Skin of body (tissue), 2 donors: ENCODE data around the gene KBTBD6. TPM values are rescaled to one million over a fixed set of nuclear protein-coding genes. Genes with fewer than 3 reads are reported as not detected.
A peak's percentile ranks its signal among the peaks of the same experiment; 100 is the strongest.
"Not testable (repeated sequence)": the region's sequence is repeated elsewhere in the genome, so short reads cannot be mapped to it uniquely, and the experiment has no call there.

Experiments
- DNase-seq: peaks from one replicate; lab custom pipeline; 2025; lab: John Stamatoyannopoulos, UW
- total RNA-seq: library from RNA; depleted of rRNA; stranded (reverse); fragments of >200 nt; gene quantifications from one replicate; pipeline ENCODE4 v1.2.3, GENCODE V29; 2014

The KBTBD6 gene, protein sequence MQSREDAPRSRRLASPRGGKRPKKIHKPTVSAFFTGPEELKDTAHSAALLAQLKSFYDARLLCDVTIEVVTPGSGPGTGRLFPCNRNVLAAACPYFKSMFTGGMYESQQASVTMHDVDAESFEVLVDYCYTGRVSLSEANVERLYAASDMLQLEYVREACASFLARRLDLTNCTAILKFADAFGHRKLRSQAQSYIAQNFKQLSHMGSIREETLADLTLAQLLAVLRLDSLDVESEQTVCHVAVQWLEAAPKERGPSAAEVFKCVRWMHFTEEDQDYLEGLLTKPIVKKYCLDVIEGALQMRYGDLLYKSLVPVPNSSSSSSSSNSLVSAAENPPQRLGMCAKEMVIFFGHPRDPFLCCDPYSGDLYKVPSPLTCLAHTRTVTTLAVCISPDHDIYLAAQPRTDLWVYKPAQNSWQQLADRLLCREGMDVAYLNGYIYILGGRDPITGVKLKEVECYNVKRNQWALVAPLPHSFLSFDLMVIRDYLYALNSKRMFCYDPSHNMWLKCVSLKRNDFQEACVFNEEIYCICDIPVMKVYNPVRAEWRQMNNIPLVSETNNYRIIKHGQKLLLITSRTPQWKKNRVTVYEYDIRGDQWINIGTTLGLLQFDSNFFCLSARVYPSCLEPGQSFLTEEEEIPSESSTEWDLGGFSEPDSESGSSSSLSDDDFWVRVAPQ
- 12.5 TPM for total RNA-seq

DNA sequence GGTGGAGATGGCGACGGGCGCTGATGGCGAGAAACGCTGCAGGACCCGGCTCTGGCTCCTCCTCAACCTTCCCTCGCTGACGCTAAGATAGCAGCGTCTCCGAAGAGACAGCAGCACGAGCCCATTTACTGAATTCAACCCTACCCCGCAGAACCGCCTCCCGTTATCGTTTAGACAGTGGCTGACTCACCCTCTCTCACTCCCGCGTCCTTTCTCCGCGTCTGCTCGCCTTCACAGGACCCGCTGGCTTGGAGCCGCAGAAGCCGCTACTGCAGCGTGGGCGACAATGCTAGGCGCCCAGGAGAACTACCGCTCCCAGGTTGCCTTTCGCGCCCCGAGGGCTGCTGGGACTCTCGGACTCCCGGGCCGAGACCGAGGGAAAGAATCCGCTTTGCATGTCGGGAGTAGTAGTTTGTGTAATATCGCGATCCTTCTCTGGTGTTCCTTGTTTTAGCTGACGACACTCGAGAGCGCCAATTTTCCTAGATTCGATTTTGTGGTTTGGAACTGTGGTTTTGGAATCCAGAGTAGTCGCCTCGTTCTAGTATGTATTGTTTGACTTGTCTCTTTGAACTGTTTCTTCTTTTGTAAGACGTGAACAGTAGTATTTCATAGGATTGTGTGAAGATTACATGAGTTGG is at the start of gene KBTBD6:
Gene KBTBD6, minus strand, starts transcription at position 291 of the 641 bp plus-strand sequence. CDS start 291 bp downstream, outside the sequence.
- peak; percentile 99 for DNase-seq

DNA sequence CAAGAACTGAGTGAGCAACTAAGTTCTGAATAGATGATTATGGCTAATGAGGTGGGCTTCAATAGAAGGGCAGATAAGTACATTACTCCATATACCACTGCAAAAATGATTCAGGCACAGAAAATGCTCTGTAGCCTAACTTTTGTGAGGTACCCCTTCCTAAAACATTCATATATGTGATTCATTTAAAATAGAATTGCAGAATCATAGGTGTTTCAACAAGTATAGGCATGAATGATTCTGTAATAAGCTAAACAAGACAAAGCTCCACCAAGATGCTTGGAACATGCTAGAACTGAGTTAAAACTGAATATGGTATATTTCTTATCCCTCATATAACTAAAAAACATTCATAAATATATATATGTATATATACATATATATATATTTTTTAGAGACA is 49.6 kb upstream of the KBTBD6 start:
- DNase-seq, result no peak

- no peak for DNase-seq
Observed at GRCh38 chr13:41179593-41180250, 47.1 kb upstream of the KBTBD6 start.

DNA sequence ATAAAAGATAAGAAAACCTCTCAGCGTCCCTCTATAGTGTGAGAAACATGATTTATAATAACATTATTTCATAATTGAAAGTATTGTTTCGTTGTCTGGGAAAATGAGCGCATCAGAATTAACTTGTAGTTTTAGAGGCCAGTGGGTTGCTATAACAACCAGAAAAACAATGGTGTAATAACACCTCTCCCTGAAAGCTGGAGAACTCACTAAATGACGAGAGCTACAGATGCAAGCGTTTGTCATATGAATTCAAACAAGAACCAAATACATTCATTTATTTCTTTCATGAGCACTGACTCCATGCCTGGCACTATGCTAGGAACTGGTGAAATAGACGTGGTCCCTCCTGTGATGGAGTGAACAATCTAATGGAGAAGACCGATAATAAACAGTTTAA is 45.4 kb upstream of the KBTBD6 start:
- no peak for DNase-seq

- no peak for DNase-seq
Observed at GRCh38 chr13:41177616-41178015, 45.0 kb upstream of the KBTBD6 start.

DNA sequence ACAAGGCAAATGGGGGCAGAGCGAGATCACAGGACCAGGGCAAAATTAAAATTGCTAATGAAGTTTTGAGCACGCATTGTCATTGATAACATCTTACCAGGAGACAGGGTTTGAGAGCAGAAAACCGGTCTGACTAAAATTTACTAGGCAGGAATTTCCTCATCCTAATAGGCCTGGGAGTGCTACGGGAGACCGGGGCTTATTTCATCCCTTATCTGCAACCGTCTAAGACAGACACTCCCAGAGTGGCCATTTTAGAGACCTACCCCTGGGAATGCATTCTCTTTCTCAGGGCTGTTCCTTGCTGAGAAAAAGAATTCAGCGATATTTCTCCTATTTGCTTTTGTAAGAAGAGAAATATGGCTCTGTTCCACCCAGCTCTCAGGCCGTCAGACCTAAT is 43.0 kb upstream of the KBTBD6 start:
- DNase-seq, result not testable (repeated sequence)

DNA sequence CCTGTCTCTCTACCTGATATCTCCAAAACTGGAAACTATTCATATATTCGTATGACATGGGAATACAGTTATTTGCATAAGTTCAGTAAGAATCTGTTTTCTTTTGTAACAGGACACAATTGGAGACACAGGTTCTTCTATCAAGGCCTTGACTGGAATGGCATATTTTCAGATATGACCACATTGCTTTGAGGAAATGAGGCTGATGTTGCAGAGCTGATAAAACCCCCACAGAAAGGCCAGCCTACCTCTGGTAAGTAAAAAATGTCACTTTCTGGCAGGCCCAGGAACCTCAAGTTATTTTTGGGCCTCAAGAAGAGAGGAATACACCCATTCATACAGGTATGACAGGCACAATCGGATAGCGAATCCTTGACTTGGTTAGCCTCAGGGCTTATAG is 29.5 kb upstream of the KBTBD6 start:
- DNase-seq, result no peak

DNA sequence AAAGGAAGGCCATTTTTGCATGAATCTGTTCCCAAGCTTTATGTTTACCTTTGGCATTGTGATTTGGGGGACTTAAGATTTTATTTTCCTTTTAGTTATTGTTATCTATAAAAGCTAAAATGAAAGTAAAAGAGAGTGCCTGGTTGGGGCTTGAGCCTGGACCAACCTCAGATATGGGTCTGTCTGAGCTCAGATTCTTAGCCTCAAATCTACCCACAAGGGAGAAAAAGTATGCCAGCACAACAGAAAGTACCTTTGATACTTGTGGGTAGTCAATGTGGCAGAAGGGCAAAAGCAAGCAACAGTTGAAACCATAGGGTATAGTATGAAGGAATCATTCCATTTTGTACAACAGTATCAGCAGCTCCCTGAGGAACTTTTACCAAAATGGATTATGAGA is 26.6 kb upstream of the KBTBD6 start:
- DNase-seq, result no peak

DNA sequence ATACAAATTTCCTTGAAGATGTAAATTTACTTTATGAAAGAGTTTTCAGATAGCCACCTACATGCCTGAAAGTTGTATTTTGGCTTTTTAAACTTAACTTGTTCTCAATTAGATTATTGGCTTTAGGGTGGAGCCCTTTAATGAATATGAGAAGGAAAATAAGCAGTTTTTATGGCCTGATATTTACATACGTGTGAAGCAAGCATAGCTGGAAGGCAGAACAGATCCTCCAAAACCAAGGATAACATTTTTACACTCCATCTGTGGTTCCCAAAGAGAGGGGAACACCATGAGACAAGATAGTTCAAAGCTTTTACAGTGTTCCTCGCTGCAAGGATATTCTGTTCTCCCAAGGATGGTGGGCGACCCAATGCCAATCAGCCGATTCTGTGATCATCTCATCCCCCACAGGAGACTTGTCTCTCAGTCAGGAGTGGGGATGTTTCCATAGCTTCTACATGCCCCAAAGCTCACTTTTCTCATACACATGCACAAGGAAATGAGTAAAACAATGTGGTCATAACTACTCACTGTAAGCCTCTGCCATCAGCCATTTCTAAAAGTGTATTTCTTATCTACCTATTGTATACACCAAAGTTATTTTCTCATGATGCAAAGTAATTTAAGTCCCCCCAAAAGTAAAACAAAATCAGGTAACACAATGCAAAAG is 24.6 kb upstream of the KBTBD6 start:
- DNase-seq, result no peak

DNA sequence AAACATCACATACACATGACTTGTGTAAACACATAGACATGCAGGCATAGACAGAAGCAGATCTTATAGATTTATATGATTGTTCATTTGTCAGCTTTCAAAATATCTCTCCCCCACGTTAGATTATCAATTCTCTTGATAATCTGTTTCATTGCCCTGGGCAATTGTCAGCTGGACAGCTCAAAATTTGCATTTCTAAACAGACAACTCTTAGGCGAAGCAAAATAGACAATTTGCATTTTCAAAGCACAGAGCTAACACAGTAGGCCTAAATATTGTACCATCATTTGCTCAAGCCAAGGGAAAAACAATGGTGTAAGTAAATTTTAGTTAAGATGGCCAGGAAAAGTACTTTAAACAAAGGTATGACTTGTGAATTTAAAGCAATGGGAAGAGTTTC is 24.0 kb upstream of the KBTBD6 start:
- DNase-seq, result no peak

DNA sequence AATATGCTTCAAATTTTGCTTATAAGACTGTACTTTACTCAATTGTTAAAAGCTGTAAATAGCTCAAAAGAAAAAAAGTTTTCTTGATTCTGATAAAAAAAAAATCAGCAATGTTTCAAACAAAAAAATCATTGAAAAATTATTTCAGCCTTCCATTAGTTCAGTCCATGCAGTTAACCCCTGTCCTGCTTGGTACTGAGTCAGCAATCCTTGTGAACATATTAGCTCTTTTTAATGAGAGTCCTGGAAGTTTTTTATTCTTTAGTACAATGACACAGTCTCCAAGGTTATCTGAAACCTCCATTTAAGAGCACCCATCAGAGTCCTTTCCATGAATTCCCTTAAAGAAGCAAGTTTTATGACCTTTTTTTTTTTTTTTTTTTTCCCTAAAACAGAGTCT is 21.4 kb upstream of the KBTBD6 start:
- DNase-seq, result no peak

DNA sequence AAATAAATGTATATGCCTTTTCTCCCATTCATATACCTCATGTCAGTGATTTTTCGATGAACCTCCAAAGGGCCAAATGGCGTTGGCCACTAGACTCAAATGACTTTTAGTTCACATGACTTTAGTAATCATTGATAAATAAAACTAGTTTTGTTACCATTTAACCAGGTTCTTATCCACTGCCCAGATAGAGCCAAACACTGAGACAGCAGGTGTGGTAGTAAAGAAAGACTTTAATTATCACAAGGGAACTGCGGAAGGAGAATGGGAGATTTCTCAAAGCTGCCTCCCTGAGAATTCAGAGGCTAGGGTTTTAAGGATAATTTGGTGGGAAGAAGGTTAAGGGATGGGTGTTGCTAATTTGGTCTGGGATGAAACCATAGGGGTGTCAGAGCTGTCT is 19.4 kb upstream of the KBTBD6 start:
- DNase-seq, result no peak

DNA sequence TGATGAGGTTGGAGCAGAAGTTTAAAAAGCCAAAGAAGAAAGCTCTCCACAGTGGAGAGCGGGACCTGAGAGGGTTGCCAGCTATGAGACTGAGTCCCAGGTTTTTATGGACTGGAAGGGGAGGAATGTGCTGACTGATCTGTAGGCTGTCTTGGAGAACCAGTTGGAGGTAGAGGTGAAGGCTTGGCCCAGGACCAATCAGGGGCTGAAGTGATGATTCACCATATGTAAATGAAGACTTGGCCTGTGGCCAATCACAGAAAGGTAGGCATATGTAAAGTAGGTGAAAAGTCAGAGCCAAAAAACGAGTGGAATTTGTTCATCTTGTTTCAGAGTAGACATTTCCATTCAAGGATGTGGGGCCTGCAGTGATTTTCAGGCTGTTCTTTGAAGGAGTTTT is 17.5 kb upstream of the KBTBD6 start:
- no peak for DNase-seq

DNA sequence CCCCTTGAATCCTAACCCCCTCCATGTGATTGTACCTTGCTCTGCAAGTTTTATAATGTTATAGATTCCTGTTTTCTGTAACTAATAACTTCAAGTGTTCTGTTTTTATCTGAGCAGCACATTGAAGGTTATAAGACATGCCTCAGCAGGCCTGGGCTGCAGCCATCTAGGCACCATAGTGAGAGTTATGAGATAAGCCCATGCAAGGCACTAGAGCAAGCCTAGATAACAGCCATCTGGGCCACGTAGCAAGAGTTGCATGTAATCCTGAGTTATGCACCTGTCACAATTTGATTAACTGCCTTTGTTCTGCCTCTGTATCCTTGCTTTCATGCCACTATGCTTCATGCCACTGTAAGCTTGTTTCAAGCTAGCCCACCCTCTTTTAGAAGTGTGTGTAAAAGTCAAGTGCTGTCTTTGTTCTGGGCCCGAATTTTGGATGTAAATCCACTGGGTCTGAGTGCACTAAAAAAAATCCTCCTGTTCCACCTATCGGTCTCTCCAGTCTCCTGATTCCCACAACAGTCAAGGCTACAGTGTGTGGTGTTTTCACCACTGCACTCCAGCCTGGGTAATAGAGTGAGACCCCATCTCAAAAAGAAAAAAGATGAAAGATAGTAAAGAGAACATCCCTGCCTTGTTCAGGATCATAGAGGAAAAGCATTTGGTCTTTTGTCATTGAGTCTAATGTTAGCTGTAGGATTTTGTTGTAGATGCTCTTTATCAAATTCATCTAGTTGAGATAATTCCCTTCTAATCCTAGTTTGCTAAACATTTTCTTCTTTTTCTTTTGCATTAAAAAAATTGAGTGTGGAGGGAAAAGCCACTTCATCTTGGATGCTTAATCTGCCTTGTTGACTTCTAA is 16.0 kb upstream of the KBTBD6 start:
- DNase-seq, result no peak

- DNase-seq, result no peak
Observed at GRCh38 chr13:41145136-41145908, 12.7 kb upstream of the KBTBD6 start.

- no peak for DNase-seq
Observed at GRCh38 chr13:41144576-41144975, 12.0 kb upstream of the KBTBD6 start.

- DNase-seq, result no peak
Observed at GRCh38 chr13:41139296-41139966, 6.8 kb upstream of the KBTBD6 start.

- no peak for DNase-seq
Observed at GRCh38 chr13:41137951-41138350, 5.3 kb upstream of the KBTBD6 start.

DNA sequence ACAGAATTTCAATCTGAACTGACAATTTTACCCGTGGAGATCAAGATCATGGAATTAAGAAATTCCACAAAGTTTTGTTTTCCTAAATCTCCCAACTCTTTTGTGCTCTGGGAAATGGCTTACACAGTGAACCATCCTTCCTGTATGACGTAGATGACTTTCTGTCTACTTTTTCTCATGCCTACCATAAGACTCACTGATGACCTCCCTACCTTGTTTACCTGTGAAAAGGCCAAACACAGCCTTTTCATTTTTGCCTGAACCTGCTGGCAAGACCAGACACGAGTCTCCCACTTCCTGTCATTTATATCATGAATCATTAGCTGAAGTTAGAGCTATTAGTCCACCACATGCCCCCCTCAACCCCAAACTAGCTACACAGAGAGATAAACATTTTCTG is 4.6 kb upstream of the KBTBD6 start:
- DNase-seq, result no peak
